Lower lobe of right lung (tissue), 2 donors: Measurements from ENCODE around the gene NEDD4L. TPM values are rescaled to one million over a fixed set of nuclear protein-coding genes. Genes with fewer than 3 reads are reported as not detected.

ENCODE experiments used
- ATAC-seq, 2 donors: fragments of 200-7000 bp; cut with Tn5 transposase; one replicate each; pipeline ENCODE4 v1.9.1; 2020 to 2022; ENCODE audit warnings: mild to moderate bottlenecking in 2 of 2, moderate library complexity in 2 of 2
- DNase-seq: peaks from one replicate; pipeline ENCODE4 v3.0.0-alpha.2; 2020
- H3K27ac ChIP-seq: fragments of 200-600 bp; one replicate; pipeline ENCODE4 v1.8.0; 2022
- H3K27me3 ChIP-seq: fragments of 200-600 bp; one replicate; pipeline ENCODE4 v1.8.0; 2022; ENCODE audit warnings: low read depth
- H3K36me3 ChIP-seq: fragments of 200-600 bp; one replicate; pipeline ENCODE4 v1.8.0; 2022; ENCODE audit warnings: mild to moderate bottlenecking
- H3K4me1 ChIP-seq: fragments of 200-600 bp; one replicate; pipeline ENCODE4 v1.8.0; 2022
- H3K4me3 ChIP-seq: fragments of 200-600 bp; one replicate; pipeline ENCODE4 v1.8.0; 2022; ENCODE audit warnings: mild to moderate bottlenecking
- H3K9me3 ChIP-seq: fragments of 200-600 bp; one replicate; pipeline ENCODE4 v1.8.0; 2022
- intact Hi-C: fragments of 100-400 bp; cut with DNase I; formaldehyde crosslinking; loops from one replicate; pipeline ENCODE4 v1.11.0; 2022
- total RNA-seq: library from RNA; stranded (reverse); fragmentation: NEBNext Ultra II Directional; extraction: Animal tissue kit (Norgen Biotek cat#: 25700); gene quantifications from one replicate; pipeline ENCODE4 v1.2.1, GENCODE V29; 2021
- TF ChIP-seq, protein P1 (sequence below): fragments of 200-600 bp; IDR thresholded peaks from one replicate; pipeline ENCODE4 v1.8.0; 2022; ENCODE audit warnings: antibody characterized with exemption, mild to moderate bottlenecking
- donor health status: DM: no; HTN: yes; CAD: no; lungs with severe emphysema.

NEDD4L gene
- total RNA-seq, 1 donor from 2014 or later, result 203 TPM

DNA sequence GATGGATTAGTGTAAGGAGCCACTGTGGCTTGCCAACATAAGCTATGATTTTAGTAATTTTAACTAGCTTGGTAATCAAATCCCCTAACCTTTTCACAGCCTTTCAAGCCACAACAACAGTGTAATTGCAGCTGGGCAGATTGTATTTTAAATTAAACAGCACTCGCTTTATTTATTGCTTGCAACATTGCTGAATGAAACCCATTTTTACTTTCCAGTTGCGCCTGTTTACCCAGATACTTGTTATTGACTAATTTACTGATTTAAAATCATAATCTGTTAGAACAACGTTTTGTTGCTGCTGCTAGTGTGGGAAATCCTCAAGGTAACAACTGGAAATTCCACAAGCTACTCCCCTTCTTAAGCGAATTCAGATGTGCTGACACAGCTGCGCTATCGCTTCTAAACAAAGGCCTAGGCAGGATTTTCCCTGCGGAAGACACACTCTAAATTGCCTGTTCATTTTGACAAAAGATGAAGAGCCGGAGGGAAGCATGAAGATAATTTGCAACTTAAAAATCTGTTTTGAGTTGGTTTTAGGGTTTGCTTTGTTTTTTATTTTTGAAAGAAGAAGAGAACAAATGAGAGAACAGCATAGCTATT, 300.9 kb downstream of the NEDD4L start:
- DNase-seq (no peak), ATAC-seq (no peak)
- TF ChIP-seq, protein P1, sequence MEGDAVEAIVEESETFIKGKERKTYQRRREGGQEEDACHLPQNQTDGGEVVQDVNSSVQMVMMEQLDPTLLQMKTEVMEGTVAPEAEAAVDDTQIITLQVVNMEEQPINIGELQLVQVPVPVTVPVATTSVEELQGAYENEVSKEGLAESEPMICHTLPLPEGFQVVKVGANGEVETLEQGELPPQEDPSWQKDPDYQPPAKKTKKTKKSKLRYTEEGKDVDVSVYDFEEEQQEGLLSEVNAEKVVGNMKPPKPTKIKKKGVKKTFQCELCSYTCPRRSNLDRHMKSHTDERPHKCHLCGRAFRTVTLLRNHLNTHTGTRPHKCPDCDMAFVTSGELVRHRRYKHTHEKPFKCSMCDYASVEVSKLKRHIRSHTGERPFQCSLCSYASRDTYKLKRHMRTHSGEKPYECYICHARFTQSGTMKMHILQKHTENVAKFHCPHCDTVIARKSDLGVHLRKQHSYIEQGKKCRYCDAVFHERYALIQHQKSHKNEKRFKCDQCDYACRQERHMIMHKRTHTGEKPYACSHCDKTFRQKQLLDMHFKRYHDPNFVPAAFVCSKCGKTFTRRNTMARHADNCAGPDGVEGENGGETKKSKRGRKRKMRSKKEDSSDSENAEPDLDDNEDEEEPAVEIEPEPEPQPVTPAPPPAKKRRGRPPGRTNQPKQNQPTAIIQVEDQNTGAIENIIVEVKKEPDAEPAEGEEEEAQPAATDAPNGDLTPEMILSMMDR, result no peak
- H3K27ac ChIP-seq, result no peak overlapping the region
- H3K9me3 ChIP-seq, result no peaks in the 10 kb centered on the region
- H3K4me1 ChIP-seq, result no peaks in the 10 kb centered on the region
- H3K27me3 ChIP-seq, result no peaks in the 10 kb centered on the region
- H3K4me3 ChIP-seq, result no peak overlapping the region
- intact Hi-C loops, result no loop called here
- H3K36me3 ChIP-seq, result peaks cover 62% of the 10 kb centered on the region

DNA sequence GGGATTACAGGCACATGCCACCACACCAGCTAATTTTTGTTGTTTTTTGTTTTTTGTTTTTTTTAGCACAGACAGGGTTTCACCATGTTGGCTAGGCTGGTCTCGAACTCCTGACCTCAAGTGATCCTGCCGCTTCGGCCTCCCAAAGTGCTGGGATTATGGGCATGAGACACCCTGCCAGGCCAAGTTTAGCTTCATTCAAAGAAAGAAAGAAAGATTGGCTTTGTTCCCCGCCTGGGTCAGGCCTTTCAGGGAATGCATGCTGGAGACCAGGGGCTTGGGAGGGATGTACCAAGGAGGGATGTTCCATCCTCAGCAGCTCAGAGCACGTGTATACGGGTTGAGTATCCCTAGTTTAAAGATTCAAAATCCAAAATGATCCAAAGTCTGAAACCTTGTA, 301.8 kb downstream of the NEDD4L start:
- TF ChIP-seq, protein P1, result no peak
- DNase-seq (no peak), ATAC-seq (no peak)
- H3K4me3 ChIP-seq, result no peak overlapping the region
- intact Hi-C loops, result no loop called here
- H3K36me3 ChIP-seq, result peaks cover 58% of the 10 kb centered on the region
- no peaks in the 10 kb centered on the region for H3K9me3 ChIP-seq
- no peaks in the 10 kb centered on the region for H3K4me1 ChIP-seq
- H3K27ac ChIP-seq, result no peak overlapping the region
- H3K27me3 ChIP-seq, result no peaks in the 10 kb centered on the region

DNA sequence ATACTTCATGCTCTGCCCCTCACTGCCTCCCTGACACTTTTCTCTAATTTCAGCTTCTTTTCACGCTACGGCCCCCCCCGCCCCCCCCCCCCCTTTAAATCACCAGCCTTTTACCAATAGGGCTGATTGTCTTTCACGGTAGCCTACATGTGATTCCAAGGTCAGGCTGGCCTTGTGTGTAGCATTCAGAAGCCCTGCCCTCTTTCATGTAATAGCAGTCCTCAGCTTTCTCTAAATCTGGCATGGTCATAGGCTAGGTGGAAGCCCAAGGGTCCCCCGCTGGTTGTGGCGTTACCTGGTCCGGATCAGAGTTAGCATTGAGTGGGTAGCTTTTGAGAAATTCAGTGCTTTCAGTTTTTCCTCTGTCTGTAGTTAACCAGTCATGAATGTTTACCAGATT, 303.1 kb downstream of the NEDD4L start:
- ATAC-seq (no peak), DNase-seq (no peak)
- TF ChIP-seq, protein P1, result no peak
- Histone ChIP-seq H3K36me3 (peaks cover 61% of the 10 kb centered on the region), H3K4me3 (no peak overlapping the region), H3K27ac (no peak overlapping the region), H3K4me1 (no peaks in the 10 kb centered on the region), H3K27me3 (no peaks in the 10 kb centered on the region), H3K9me3 (no peaks in the 10 kb centered on the region)
- intact Hi-C loops, result no loop called here

DNA sequence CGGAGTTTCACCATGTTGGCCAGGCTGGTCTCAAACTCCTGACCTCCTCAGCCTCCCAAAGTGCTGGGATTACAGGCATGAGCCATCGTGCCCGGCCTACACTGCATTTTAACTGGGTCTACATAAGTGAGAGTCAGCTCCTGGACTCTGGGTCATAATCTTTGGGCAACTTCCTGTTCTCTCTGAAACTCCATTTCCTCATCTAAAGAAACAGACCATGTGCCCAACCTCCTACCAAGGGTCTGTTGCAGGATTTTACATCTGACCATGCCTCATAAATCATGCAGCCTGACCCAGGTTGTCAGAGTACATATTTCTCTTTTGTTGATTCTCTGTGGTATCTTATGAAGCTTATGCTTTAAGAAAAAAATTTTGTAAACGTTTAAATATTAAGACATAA, 304.5 kb downstream of the NEDD4L start:
- Histone ChIP-seq H3K4me3 (no peak overlapping the region), H3K27ac (no peak overlapping the region), H3K36me3 (peaks cover 60% of the 10 kb centered on the region), H3K9me3 (no peaks in the 10 kb centered on the region), H3K4me1 (no peaks in the 10 kb centered on the region), H3K27me3 (no peaks in the 10 kb centered on the region)
- DNase-seq, result no peak
- intact Hi-C loops, result no loop called here
- TF ChIP-seq, protein P1, result no peak
- ATAC-seq, result peak in 1 of 2 donors; percentile 31

DNA sequence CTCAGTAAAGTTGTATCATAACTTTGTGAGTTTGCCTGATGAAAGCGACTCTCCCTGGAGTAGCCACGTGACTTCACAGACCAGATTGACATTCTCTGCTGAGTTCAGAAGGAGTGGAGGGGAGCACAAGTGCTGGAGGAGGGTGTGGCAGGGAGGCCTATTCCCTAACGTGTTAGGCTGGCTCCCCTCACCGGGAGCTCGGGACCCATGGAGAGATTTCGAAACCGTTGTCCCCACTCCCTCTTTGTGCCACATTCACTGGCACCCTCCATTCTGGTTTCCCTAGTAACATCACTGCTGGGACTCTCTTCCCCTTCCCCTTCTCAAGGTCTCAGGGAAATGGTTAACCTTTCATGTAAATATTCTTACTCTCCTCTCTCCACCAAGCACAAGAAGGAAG, 304.9 kb downstream of the NEDD4L start:
- peak; percentile 72 to 80 for ATAC-seq
- peak; percentile 53 for DNase-seq
- no peaks in the 10 kb centered on the region for H3K27me3 ChIP-seq
- H3K4me1 ChIP-seq, result no peaks in the 10 kb centered on the region
- H3K27ac ChIP-seq, result no peak overlapping the region
- peaks cover 61% of the 10 kb centered on the region for H3K36me3 ChIP-seq
- intact Hi-C loops, result no loop called here
- no peak overlapping the region for H3K4me3 ChIP-seq
- H3K9me3 ChIP-seq, result no peaks in the 10 kb centered on the region
- TF ChIP-seq, protein P1, result no peak
